ENCODE data around the gene ORAI1. TPM values are rescaled to one million over a fixed set of nuclear protein-coding genes. Genes with fewer than 3 reads are reported as not detected.
"Not testable (repeated sequence)": the region's sequence is repeated elsewhere in the genome, so short reads cannot be mapped to it uniquely, and the experiment has no call there.

ORAI1 gene
- 10 to 100 TPM in 2 of 3 donors, 1 to 10 TPM in 1; 9.1 to 14.5 (median 13.9) TPM for polyA plus RNA-seq

DNA sequence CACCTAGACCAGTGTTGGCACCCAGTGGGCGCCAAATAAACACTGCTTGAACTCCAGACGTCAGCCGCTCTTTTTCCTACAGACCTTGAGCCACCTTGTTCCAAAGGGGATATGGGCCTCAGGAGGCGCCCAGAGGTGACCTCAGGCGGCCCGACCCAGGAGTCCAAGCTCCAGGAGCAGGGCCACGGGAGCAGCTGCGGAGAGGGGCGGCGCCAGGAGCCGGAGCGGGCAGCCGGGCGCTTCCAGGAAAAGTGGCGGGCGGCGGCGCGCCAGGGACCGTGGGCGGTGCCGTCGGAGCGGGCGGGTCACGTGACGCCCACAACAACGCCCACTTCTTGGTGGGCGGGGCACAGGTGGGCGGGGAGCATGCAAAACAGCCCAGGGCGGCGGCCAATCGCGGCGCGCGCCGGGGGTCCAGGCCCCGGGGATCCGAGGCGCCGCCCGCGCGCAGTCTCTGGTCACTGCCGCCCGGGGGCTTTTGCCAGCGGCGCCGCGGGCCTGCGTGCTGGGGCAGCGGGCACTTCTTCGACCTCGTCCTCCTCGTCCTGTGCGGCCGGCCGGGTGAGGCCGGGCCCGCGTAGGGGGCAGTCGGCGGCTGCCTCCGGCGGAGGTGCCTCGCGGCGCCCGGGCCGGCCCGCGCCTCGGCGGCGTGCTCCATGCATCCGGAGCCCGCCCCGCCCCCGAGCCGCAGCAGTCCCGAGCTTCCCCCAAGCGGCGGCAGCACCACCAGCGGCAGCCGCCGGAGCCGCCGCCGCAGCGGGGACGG lies at the start of gene ORAI1:
Gene ORAI1 (plus strand): TSS at position 444 of the 766 bp plus-strand sequence.
- WGBS, 3 donors = 0 to 1% (median 1%) methylated on average over 35 to 92 of the region's 92 CpGs
- H3K27ac ChIP-seq (ENCODE audit: low read depth, low read length) = peak within 1 kb of the TSS; percentile 90

DNA sequence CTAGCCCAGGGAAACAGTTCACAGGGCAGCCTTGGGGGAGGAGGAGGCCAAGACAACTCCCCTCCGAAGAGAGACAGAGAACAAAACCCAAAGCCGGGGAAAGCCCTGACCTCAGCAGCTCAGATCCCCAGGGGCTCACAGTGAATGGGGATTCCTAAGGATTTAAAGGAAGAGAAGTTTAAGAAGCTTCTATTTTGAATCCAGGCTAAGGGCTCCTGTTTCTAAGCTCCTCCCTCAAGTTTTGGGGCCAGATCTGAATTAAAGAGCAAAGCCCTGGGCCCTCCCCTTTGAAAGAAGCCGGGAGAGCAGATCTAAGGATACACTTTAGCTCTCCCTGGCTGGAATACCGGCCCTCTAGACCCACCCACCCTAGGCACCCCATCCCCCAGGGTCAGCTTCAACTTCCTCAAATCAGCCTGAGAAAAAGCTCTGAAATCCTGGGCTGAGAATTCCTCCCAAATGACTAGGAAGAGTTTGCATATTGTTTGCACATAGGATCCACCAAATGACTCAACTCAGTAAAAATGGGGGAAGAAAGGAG lies 49.4 kb upstream of the ORAI1 start:
- WGBS, 3 donors = 36 to 53% (median 52%) methylated on average over 4 of the region's 4 CpGs
- no peak overlapping the region for H3K27ac ChIP-seq (ENCODE audit: low read depth, low read length)

DNA sequence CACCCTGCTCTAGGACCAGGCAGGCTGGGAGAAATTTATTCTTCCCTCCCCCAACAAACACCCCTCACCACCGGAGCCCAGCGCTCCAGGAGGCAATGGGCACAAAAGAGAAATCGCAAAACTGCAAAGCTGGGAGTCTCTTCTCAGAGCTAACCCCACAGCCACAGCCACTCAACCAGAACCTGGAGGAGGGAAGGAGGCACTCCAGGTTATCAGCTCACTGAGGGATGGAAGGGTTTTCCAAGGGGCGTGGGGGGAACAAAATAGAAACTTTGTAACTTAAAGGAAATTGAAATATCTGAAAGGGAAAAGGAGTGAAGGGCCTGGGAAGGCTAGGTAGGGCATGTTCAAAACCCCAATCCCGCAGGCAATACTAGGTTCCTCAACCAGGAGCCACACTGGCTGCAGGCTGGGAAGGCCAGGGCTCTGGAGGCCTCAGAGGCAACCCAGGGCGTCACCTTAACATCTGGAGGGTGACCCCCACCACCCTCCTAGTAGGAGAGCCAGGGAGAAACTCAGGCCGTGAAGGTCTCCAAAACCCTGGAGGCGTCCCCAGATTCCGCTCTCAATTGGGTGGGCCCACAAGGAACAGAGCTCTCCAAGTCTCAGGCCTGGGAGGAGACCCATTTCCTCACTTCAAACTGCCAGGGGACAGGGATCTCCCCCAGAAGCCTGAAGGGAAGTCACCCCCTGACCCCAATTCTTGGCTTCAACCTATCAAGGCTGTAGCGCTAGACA lies 48.7 kb upstream of the ORAI1 start:
- no peak overlapping the region for H3K27ac ChIP-seq (ENCODE audit: low read depth, low read length)
- 80 to 91% (median 86%) methylated on average over 10 of the region's 10 CpGs for WGBS, 3 donors

DNA sequence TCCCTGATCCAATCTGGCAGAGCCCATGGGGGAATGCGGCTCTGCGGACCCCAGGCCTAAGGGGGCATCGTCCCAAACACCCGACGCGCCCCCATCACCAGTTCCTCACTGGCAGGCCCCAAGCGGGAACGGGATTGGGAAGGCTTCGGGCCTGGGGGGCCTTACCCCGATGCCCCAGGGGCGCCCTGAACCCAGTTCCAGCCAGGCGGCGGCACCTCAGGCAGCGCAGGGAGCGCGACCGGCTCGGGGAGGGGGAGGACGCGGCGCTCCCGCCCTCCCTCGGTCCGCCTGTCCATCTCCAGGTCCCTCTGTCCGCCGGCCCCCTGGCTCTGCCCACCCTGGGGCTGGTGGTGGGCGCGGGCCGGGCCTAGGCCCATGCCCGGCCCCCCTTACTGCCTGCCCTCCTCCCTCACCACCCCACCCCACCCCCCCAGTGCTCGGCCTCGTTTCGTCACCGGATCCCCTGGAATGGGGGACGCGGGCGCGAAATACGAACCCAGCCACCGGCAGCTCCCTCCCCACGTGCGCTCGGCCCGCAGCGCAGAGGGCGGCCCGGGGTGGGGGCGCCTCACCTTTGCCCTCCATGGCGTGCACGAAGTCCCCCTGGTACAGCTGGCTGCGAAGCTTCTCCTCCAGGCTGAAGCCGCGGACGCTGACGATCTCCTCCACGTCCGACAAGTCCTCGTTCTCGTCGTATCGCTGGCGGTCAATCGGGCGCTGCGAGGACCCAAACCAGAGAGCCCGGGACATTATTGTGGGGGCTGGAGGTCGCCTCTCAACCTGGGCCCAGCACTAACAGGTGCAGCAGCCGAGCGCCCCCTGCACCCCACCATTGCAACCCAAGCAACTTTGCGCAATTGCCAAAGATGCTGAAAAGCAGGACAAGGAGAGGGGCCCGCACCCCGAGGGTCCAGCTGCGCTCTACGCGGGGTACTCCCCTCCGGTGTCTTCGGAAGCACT lies 47.8 kb upstream of the ORAI1 start:
- H3K27ac ChIP-seq (ENCODE audit: low read depth, low read length) = no peak overlapping the region
- WGBS, 3 donors = 23 to 28% (median 23%) methylated on average over 56 to 77 of the region's 77 CpGs

- no peak overlapping the region for H3K27ac ChIP-seq (ENCODE audit: low read depth, low read length)
- 0 to 1% (median 1%) methylated on average over 47 to 53 of the region's 53 CpGs for WGBS, 3 donors
Measured at GRCh38 chr12:121579190-121579791, 47.0 kb upstream of the ORAI1 start.

DNA sequence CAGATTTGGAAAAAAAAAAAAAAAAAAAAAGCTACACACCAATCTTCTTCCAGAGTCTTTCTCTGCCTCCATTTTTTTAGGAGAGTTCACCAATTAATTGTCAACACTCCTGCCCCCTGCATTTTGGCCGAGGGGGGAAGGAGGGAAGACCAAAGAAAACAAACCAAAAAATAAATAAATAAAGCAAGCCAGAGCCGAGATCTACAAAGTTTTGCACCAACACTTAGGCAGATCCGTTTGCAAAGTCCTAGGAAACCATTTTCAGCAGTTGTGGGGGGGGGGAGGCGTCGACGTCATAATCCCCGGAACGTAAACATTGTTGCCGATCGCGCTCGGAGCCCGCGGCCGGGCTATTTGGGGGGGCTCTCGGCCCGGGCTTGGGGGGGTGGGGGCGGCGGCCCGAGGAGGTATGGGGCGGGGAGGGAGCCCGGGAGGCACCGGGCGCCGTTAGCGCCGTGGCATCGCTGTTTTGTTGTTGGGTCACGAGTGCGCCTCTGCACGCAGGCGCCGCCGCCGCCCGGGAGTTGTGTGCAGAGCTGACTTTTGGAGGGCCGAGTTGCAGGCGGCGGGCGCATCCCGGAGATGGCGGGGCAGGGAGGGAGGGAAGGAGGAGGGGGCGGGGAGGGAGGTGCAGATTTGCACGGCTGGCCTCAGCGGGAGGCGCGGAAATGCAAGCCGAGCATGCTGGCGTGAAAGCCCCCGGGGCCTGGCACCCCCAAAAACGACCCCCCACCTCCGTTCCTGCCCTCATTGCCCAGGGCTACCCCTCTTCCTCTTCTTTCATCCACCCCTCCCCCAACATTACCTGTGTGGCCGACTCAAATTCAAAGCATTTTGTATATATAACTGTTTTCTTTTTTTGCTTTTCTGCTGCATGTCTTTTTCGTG lies 46.1 kb upstream of the ORAI1 start:
- WGBS, 3 donors = 1 to 2% (median 1%) methylated on average over 45 to 54 of the region's 54 CpGs
- H3K27ac ChIP-seq (ENCODE audit: low read depth, low read length) = no peak overlapping the region

GRCh38 chr12:121580959-121581685 lies 45.2 kb upstream of the ORAI1 start, which contains the start of gene KDM2B:
Gene KDM2B (minus strand): TSS chr12:121581023. CDS start chr12:121580911, 112 bp downstream.
- WGBS, 3 donors = 27 to 49% (median 27%) methylated on average over 23 of the region's 23 CpGs
- H3K27ac ChIP-seq (ENCODE audit: low read depth, low read length) = no peak within 1 kb of the TSS

DNA sequence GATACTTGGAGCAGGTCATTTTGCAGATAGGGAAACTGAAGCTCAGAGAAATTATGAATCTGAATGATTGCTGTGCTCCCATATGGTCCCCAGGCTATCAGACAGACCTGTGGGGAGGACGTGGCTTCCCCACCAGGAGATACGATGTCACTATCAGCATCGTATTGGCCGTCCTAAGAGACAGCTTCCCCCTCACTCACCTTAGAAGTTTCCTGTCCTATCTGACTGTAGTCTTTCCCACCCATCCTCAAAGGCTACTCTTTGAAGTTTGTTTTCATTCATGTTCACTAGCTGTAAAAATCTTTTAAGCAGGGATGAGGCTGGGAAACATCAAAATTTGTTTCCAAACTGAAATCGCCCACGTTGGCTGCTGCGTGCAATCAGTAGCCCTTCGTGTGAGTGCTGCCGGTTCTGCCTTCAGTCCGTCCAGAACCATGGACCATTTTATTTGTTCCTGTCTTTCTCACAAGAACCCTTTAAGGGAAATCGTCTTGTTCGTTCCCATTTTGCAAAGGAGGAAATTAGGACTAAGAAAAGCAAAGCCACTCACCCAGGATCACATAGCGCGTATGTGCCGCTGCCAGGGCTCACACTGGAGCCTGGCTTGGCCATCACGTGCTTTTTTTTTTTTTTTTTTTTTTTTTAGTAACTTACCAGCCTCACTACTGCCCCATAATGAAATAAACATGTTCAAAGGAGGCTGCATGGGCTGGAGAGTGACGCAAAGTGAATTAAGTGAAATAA lies 44.5 kb upstream of the ORAI1 start:
- no peak overlapping the region for H3K27ac ChIP-seq (ENCODE audit: low read depth, low read length)
- WGBS, 3 donors = 26 to 47% (median 30%) methylated on average over 17 of the region's 17 CpGs

DNA sequence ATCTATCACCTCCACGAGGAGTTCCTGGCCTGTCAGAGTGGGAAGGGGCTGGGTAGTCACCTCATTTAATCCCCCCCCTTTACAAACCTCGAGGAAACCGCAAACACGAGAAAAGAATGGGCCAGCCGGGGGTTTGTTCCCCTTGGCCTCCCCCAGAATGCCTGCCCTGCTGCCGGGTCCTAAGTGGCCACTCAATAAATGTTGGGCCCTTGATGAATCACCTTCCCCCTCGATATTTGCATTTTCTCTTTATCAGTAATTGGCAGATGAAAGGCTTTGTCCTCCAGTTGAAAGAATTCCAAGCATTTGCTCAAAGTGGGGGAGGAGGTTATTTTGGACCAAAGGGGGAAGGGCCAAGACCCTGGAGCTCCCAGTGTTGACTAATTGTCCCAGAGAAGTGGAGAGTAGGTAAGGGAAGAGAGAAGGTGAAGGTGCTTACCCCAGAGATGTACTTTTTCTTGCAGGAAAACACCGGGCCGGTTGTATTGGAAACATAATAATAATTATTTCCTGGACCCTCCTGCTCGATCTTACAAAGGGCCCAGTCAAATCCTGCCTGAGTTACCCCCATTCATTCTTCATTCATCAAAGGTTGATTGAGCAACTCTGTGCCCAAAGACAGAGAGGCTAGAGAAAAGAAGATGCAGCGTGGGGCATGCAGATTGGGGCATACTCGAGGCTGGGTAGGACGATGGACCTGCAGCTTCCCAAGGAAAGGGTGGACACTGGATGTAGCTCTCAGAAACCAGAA lies 43.6 kb upstream of the ORAI1 start:
- 47 to 56% (median 52%) methylated on average over 13 of the region's 13 CpGs for WGBS, 3 donors

GRCh38 chr12:121583334-121583661 lies 43.0 kb upstream of the ORAI1 start:
- H3K27ac ChIP-seq (ENCODE audit: low read depth, low read length) = not testable (repeated sequence)
- WGBS, 3 donors = 81 to 87% (median 87%) methylated on average over 2 of the region's 2 CpGs

More for the DNA sequence above, 43.6 kb upstream of the ORAI1 start:
- no peak overlapping the region for H3K27ac ChIP-seq (ENCODE audit: low read depth, low read length)

GRCh38 chr12:121584885-121585284 lies 41.4 kb upstream of the ORAI1 start:
- not testable (repeated sequence) for H3K27ac ChIP-seq (ENCODE audit: low read depth, low read length)
- WGBS, 3 donors = 96 to 97% (median 97%) methylated on average over 6 of the region's 6 CpGs

DNA sequence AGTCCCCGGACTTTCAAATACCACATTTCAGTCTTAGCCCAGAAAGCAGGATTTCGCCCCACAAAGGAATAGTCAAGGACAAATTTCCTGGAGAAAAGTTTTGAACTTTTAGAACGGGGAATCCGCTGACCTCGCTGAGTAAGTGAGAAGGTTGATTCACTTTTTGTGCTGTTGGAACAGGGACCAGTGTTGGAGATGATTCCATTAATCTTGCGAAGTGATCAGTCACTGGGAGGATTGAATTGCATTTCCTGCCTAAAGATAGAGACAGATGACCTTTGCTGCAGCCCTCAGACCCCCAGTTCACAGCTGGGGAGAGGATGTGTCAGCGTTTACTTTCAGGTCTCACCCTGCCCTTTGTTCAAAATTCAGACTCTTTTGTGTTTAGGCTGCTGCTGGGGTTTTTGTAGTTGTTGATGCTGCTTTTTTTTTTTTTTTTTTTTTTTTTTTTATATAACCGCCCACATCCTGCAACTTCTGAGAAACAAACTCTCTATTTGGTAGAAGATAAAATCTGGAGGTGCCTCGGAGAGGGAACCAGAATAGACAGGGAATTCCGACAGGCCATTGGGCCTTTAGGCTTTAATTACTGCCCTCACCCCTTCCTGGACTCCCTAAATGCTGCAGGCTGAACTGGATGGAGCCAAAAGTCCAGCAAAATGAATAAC lies 35.7 kb upstream of the ORAI1 start:
- no peak overlapping the region for H3K27ac ChIP-seq (ENCODE audit: low read depth, low read length)
- WGBS, 3 donors = 4 to 44% (median 17%) methylated on average over 10 of the region's 10 CpGs

- no peak overlapping the region for H3K27ac ChIP-seq (ENCODE audit: low read depth, low read length)
- WGBS, 3 donors = 74 to 77% (median 75%) methylated on average over 4 of the region's 4 CpGs
Measured at GRCh38 chr12:121592320-121592719, 34.0 kb upstream of the ORAI1 start.

DNA sequence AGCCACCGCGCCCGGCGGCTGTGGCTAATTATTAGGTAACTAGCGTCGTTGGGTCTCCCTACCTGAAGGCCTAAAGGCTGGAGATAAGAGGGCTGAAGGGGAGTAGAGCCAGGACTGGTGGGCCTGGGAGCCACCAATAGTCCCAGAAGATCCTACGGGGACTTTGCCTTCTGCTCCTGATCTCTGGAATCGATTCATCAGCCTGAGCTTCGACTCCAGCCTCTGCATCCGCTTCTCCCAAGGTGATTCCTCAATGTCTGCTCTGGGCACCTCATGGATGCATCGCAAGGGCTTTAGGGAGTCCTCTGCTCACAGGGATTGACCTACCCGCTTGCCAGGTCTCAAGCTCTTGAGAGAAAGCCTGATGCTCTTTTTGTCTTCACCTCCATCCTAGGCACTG lies 30.8 kb upstream of the ORAI1 start:
- 90 to 97% (median 91%) methylated on average over 11 to 12 of the region's 12 CpGs for WGBS, 3 donors
- no peak overlapping the region for H3K27ac ChIP-seq (ENCODE audit: low read depth, low read length)

DNA sequence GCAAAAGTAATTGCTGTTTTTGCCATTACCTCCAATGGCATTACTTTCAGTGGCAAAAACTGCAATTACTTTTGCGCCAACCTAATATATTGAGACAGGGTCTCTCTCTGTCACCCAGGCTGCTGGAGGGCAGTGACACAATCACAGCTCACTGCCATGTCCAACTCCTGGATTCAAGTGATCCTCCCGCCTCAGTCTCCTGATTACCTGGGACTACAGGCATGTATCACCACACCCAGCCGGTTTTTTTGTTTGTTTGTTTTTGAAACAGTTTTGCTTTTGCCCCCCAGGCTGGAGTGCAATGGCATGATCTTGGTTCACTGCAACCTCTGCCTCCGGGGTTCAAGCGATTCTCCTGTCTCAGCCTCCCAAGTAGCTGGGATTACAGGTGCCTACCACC lies 29.8 kb upstream of the ORAI1 start:
- 93 to 96% (median 95%) methylated on average over 5 of the region's 5 CpGs for WGBS, 3 donors
- no peak overlapping the region for H3K27ac ChIP-seq (ENCODE audit: low read depth, low read length)
